Dermis microvascular lymphatic vessel endothelial cell (primary cell): ENCODE measurements around the gene EPN3. TPM values are rescaled to one million over a fixed set of nuclear protein-coding genes. Genes with fewer than 3 reads are reported as not detected.
A peak's percentile ranks its signal among the peaks of the same experiment; 100 is the strongest.

Experiments used
- DNase-seq, 2 donors: peaks; one replicate each; pipeline versions ENCODE4 v3.0.0 to v3.0.0-alpha.2; 2010; ENCODE audit warnings: low read depth in 2 of 2
- total RNA-seq: library from RNA; depleted of rRNA; stranded (reverse); fragments of >200 nt; gene quantifications from 2 replicates; pipeline ENCODE4 v1.2.1, GENCODE V29; 2014

EPN3 gene
- total RNA-seq, 1 donor from 2014 or later = 0.13 TPM

DNA sequence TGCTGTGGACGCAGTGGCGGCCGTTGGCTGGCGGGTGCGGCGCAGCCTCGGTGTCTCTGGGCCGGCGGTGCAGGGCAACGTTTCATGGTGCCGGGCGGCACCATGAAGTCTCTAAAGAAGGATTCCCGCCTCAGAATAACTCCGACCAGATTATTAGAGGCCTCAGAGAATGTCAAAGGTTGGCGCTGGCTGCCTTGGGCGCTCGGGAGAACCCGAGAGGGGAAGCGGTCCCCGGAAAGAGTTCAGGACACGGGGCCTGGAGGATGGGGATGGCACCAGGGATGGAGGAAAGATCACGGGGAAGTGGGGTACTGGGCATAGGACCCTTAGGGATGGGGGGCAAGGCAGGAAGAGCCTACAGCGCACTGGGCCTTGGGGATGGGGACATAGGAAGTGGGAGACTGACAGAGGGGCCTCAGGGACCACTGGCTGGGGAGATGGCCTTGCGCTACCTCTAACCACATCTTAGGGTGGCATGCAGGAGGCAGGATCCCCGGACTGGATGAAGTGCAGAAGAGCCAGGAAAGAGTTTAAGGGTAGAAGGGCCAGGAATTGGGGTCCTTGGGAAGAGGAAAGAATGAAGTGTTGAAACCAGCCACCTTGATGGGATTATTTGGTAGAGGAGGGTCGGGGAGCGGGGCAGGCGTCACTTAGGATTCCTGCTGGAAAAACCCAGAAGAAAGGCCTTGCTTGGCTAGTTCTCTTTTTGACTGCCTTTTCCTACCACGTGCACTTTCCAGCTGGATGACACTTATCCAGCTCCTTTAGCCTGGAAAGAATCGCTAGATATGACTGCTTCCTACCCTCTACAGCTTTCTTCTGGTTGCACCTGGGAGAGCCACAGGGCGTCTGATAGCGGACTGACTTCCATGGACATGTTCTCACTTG is 23.7 kb upstream of the EPN3 start:
- DNase-seq = no peak

DNA sequence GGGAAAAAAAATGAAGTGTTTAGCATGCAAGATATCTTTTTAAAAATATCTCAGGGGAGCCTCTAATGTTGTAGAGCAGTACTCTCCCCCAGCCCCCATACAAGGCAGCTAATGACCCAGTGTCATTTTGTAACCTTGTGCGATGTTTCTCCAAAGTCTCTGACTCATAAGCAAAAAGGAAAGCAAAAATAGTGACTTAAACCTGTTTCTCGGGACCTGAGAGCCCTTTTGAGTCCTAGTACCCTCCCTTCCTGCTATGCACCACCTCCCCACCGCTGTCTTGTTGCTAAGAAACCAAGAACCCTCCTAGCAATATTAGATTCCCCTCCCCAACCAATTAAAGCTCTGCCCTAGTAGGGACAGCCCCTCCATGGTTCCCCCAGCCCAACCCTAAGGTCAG is 21.5 kb upstream of the EPN3 start:
- DNase-seq = peak in 1 of 2 donors; percentile 24

DNA sequence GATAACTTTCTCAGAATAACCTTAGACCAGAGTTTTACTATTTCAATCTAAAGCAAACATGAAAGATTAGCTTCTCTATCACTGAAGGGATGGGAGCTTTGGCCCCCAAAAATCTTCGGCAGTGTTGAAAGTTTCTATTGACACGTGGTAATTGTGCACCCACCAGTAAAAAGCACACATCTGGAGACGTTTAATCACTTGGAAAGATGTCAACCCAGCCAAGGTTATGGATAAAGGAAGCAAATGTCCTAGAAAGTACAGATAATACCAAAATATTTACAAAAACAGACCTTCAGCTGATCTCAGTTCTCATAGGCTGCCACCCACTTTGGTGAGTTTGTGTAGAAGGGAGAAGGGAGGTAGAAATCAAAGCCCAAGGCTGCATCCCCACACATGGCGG is 19.0 kb upstream of the EPN3 start:
- DNase-seq = no peak

DNA sequence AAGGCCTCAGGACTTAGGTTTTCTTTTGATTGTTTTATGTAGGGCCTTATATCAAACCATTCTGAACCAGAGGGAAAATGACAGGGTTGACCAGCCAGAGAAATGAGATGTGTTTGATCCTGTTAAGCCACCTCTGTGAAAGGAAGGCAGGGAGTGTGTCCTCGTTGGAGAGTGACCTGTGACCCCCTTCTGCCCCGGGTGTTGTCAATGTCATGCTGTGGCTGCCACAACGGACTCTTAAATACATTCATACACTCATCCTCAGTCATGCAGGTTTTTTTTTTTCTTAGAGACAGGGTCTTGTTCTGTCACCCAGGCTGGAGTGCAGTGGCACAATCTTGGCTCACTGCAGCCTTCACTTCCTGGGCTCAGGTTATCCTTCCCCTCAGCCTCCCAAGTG is 18.1 kb upstream of the EPN3 start:
- DNase-seq = no peak

DNA sequence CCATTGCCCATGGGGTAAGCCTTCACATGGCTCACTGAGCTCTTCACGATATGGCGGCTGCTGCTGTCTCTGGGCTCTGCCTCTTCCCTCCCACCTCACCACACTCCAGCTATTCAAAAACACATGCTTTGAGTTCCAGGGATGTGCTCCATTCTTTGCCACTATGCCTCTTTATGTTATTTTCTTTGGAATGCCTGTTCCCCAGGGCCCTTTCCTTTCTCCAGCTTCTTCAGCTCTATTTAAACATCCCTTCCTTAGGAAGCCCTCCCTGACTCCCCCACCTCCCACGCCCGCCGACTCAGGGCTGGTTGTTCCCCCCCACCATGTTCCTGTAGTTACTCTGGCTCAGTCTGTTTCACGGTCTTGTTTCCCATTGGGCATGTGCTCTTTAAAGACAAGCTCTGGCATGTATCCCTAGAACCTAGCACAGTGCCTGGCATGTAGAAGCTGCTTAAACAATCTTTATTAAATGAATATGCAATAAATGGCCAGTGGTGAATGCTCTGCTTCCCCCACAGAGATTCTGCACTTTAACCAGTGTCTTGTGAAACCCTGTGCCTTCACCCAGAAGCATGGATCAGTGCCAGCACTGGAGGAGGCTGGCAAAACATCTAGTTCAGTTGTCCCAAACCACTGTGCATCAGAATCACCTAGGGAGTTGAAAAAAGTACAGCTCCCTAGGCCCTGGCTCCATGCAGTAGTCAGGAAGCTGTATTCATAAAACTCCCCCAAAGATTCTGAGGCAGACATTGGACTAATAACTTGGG is 17.4 kb upstream of the EPN3 start:
- DNase-seq = peak in 1 of 2 donors; percentile 35

DNA sequence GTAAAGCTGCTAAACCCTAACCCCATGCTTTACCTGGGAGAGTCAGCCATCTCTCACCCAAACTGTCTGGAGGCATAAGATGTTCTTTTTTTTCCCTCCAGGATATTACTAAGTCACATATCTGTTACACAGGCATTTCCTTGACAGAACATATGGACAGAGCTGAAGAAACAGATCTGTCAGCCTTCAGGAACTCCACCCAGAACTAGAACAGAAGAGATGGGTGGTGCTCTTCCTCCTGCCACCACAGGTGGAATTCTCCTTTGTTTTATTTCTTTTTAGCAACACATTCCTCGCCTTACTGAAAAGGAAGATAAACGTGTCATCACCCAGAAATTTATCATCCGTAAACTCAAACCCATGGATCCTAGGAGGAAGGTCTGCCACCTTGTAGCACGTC is 15.5 kb upstream of the EPN3 start:
- peak in 1 of 2 donors; percentile 45 for DNase-seq

DNA sequence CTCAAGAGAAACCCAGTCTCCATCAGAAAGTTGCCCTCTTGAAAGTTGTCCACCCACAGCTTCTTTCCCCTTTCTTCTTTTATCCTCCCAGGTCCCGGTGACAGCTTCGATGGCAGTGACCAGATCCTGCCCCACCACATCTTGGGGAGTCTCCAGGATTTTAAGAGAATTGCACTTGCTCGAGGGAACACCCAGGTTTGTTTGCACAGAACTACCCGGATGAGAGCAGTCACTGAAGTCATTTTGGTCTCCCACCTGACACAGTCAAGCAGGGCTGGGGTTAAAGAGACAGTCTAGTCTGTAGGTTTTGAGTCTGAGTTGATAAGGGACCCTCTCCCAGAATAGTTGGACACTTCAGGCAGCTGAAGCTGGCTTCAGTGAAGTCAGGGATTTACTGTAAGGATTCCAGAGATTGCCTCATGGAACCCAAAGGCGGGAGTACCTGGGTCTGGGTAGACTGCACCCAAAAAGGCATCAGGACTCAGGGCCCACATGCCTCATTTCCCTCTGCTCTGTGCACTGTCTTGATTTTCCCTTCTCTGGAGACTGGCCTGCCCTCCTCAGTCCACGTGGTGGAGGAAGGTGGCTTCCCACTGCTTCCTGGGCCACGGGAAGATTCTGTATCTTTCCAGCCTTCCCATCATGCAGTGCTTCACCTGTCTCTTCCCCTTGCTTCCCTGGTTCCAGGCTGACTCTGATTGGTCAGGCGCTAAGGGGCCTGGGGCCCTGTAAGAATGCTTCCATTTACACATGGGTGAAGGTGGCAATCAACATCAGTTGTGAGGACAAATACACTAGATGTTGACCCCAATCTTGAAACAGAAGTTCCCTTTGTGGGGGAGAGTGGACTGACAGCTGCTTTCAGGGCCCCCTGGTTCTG is 14.8 kb upstream of the EPN3 start:
- no peak for DNase-seq

DNA sequence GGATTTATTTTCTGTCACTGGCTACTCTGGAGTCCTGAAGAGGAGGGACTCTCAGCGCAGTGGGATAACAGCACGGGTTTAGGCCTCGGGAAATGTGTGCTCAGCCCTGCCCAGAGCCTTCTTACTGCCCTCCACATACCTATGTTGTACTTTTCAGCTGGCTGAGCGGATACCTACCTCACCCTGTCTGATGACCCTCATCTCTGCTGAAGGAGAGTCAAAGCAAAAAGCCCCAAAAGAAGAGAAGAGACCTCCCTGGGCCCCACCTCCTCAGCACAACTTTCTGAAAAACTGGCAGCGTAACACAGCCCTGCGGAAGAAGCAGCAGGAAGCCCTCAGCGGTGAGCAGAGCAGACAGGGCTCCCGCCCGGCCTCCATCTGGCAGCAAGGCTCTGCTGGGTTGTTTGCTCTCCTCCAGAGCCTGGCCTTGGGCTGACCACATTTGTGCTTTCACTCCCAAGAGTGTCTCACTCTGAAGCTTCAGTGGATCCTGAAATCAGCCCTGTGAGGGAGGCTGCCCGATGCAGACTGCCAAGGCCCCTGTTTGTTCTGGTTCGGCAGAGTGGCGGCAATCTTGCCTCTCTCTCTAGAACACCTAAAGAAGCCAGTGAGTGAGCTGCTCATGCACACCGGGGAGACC is 14.0 kb upstream of the EPN3 start:
- no peak for DNase-seq

DNA sequence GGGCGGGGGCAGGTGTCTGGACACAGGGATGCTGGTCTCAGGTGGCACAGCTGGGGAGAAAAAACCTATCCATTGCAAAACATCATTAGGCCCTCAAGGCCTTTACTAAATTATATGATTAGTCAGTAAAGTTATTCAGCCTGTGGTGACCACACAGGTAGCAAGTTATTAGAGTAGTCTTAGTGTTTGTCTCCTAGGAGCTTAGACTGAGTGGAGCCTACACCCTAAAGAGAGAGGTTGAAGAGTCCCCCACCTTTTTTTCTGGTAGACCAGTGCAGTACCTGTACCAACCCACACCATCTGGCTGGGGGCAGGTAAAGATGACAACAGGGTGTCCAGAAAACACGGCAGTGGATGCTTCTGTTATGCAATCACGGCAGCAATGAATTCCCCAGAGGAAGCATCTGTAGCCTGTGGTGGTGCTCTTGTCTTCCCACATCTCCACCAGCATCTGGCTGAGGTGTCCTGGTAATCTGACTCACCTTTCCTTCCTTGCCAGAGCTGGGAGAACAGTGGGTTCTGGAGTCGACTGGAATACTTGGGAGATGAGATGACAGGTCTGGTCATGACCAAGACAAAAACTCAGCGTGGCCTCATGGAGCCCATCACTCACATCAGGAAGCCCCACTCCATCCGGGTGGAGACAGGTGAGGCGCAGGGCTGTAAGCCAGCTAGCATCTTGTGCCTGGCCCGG is 13.2 kb upstream of the EPN3 start:
- peak in 1 of 2 donors; percentile 57 for DNase-seq

DNA sequence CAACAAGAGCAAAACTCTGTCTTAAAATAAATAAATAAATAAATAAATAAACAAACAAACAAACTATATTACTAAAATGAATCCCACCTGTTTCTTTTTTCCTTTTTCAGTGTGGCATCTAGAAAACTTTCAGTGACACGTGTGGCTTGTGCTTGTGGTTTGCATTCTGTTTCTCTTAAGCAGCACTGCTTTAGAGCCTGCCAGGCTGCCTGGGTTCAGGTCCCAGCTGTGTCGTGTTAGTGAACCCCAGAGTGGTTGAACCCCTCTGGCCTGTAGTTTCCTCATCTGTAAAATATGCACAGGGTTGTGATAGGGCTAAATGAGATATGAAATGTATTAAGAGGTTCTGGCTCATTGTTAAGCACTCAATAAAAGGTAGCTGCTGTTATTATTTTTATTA is 12.1 kb upstream of the EPN3 start:
- no peak for DNase-seq

DNA sequence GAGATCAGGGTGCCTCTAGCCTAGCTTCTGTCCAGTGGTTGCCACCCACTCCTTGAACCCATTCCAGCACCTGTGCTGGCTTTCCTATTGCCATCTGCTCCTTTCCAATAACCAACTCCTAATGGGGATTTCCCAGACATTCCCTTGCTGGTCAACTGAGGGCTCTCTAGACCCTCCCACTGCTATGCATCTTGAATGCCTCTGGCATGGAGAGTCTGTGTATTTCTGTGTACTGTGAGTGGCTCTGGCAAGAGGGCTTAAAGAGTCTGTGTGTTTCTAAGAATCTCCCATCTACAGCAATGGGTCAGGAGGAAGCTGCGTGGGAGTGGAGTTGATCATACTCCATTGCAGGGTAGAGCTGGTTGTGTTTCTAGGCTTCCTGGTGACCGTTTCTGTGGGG is 11.0 kb upstream of the EPN3 start:
- no peak for DNase-seq

DNA sequence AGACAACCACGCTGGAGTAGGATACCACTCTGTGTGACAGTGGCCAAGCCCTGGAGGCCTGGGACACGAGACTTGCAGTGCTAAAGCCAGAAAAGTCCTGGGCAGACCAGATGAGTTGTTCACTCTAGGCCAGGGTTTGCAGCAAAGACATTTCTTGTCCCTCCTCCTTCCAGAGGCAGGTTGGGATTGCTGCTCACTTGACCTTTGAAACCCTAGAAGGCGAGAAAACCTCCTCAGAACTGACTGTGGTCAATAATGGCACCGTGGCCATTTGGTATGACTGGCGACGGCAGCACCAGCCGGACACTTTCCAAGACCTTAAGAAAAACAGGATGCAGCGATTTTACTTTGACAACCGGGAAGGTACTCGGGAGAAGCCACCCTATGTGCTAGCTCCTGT is 9.8 kb upstream of the EPN3 start:
- no peak for DNase-seq

DNA sequence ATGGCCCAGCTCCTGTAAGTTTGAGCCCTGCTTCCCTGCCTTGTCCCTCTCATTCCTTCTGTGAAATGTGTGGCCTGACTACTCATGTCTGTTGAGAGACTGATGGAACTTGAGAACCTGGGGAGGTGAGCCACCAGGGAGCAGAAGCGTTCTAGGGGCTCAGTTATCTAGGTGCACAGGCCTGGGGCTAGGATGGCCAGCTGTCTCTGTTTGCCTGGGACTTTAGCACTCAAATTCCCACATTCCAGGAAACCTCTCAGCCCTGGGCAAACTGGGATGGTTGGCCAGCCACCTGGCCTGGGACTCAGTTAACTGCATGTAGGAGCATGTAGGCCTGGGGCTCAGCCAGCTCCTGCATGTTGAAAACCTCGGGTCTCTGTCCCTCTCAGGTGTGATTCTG is 9.3 kb upstream of the EPN3 start:
- no peak for DNase-seq

DNA sequence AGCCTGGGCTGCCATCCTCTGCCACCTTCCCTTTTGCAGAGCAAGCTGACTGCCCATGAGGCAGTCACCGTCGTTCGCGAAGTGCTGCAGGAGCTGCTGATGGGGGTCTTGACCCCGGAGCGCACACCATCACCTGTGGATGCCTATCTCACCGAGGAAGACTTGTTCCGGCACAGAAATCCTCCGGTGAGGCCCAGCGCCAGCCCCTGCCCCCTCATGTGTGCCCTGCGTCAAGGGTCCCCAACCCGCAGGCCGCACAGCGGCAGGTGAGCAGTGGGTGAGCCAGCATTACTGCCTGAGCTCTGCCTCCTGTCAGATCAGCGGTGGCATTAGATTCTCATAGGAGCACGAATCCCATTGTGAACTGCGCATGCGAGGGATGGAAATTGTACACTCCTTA is 7.7 kb upstream of the EPN3 start:
- no peak for DNase-seq

DNA sequence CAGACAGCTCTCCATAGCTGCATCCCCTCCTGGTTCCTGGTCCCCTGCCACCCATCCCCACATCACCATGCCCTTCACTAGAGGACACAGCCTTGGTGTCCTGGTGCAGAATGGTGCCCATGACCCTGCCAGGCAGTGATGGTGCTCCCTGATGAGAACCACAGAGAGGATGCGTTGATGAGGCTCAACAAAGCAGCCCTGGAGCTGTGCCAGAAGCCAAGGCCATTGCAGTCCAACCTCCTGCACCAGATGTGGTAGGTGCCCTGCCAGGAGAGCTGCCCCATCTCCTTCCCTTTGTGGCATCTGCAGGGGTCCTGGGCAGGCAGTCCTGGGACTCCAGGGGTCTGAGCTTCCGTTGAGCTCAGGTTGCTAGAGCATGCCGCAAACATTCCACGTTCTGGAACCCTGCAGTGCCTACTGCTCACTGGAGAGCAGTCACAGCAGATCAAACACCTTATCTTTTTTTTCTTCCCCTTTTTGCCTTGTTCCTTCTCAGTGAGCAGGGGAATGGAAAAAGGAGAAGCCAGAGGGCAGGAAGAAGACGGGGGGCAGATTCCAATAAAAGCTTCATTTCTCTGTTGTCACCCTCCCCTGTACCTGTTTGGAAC is 5.3 kb upstream of the EPN3 start:
- no peak for DNase-seq

DNA sequence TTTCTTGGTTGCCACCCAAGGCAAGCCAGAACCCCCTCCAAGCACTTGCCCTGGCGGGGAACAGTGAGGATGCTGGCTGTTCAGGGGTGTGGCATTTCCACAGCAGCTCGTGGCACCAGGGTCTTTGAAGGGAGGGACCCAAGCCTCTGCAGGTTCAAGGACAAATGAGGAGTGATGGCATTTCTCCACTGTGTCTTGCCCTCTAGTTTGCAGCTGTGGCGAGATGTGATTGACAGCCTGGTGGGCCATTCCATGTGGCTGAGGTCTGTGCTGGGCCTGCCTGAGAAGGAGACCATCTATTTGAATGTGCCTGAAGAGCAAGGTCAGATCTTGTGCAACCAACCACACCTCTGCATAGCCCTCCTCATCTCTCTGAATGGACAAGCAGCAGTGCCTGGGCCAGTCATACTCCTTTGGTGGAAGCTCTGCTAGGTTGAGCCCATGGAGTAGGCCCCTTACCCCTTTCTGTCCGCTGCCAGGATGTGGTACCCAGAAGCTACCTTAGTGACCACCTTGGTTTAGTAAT is 4.5 kb upstream of the EPN3 start:
- no peak for DNase-seq

DNA sequence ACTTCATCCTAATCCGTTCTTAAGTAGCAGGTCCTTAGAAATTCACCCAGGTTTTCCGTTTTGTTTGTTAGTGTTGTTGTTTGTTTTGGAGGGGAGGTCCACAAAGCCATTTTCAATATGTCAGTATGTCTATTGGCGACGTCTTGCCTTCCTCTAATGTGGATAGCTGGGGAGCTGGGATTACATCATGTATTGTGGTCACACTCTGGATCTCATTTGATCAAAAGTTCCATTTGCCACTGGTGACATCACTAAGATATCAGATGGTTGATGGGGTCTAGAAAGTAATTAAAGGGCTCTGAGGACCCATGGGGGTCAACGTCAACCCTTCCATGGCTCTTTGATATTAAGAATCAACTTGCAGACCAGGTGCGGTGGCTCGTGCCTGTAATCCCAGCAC is 2.7 kb upstream of the EPN3 start:
- DNase-seq = no peak

DNA sequence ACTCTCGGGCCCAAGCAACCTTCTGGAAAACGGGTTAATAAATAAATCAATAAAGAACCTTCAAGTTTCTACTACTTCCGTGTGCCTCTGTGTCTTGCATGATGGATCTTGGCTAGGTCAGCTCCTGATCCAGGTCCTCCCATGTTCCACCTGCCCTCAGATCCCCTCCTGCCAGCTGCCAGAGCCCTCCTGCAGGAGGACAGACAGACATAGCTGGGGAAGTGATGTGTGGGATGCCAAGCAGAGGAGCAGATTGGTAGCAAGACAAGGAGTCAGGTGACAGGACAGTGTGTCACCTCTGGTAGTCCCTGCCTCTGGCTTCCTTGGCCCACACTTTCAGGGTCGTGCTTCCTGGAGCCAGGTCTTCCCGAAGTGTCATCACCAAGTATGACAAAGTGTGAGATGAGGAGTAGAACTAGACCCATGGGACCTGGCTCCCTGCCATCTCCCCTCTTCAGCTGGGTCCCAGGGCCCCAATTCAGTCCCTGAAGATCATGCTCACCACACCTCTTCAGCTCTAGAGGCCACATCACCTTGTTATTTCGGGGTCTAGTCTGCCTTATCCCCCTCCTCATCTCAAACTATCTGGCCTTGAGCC is 1.0 kb upstream of the EPN3 start:
- no peak for DNase-seq

DNA sequence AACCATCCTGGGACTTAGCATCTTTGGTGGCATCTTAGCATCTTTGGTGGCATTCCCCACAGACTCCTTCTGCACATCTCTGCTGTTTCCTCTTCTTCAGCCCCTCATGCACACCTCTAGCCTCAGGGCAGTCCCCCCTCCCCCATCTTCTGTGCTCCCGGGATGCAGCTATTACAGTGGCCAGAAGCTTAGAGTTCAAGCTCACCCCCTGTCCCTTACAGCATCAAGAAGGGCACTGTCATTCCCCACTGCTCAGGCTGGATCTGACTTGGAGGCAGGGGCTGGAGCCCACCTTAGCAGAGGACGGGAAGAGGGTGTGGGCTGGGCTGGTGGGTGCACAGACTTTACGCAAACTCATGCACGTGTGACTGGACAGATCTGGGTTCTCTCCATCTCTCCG is 650 bp downstream of the EPN3 start:
- DNase-seq = no peak

DNA sequence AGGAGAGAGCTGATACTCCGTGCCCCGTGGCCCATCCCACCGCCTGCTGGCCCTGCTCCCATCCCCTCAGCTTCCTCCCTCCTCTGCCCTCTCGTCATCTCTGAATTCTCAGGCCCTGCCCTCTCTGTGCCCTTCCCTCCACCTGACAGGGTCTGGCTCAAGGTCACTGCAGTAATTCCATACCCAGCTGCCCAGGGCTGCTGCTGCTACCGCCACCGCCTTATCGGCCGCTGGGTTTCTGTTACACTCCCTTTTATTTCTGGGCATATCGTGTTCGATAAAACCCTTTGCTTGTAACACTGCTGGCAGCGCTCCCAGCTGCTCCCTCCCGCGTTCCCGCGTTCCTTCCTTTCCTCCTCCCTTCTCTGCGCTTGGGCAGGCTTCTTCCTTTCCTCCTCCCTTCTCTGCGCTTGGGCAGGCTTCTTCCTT is 1.2 kb downstream of the EPN3 start:
- no peak for DNase-seq
